Prostate gland (tissue), 2 donors: ENCODE results near the gene PACSIN1. TPM values are rescaled to one million over a fixed set of nuclear protein-coding genes. Genes with fewer than 3 reads are reported as not detected.
A peak's percentile ranks its signal among the peaks of the same experiment; 100 is the strongest.

ENCODE experiments used
- DNase-seq: peaks from one replicate; pipeline ENCODE4 v3.0.0-alpha.2; 2019; ENCODE audit warnings: low spot score
- H3K27ac ChIP-seq, 2 donors: fragments of 200-600 bp; sonication (generic); 2 replicates each; pipeline ENCODE4 v1.5.1; 2017 to 2019
- H3K27me3 ChIP-seq: fragments of 200-600 bp; sonication (generic); replicated peaks from 2 replicates; pipeline ENCODE4 v1.5.1; 2019; ENCODE audit not compliant: insufficient read depth
- H3K36me3 ChIP-seq, 2 donors: fragments of 200-600 bp; sonication (generic); 1 replicate in 1 of 2; 2 replicates in 1 of 2; pipeline versions ENCODE4 v1.5.1 to v1.8.1; 2017 to 2019
- H3K4me1 ChIP-seq: fragments of 200-600 bp; sonication (generic); replicated peaks from 2 replicates; pipeline ENCODE4 v1.5.1; 2019
- H3K4me3 ChIP-seq, 2 donors: fragments of 200-600 bp; sonication (generic); 2 replicates each; pipeline ENCODE4 v1.5.1; 2017 to 2019
- H3K9me3 ChIP-seq: fragments of 200-600 bp; sonication (generic); 2 replicates; pipeline ENCODE4 v1.5.1; 2017
- POLR2A ChIP-seq: fragments of 450-650 bp; IDR thresholded peaks from one replicate; pipeline ENCODE4 v1.6.1; 2016; ENCODE audit warnings: antibody characterized with exemption, mild to moderate bottlenecking
- POLR2AphosphoS5 ChIP-seq: sonication (generic); formaldehyde crosslinking; IDR thresholded peaks from one replicate; pipeline ENCODE4 v1.6.1; 2017; ENCODE audit warnings: antibody characterized with exemption
- whole genome bisulfite sequencing: methylation state at CpG from one replicate; pipeline ENCODE4 v1.1.5; 2018; 5-methylcytosine and 5-hydroxymethylcytosine counted together
- intact Hi-C: fragments of 100-400 bp; cut with DNase I; formaldehyde crosslinking; loops from one replicate; pipeline ENCODE4 v1.14.2; 2022
- total RNA-seq, 2 donors: library from RNA; depleted of rRNA; stranded (reverse); fragments of >200 nt; gene quantifications; one replicate each; pipeline ENCODE4 v1.1.0, GENCODE V29; 2016
- TF ChIP-seq, protein P1 (sequence below), 4 experiments: fragments of 200-600 bp in 2 of 4; fragments of 450-650 bp in 2 of 4; sonication (generic) in 2 of 4; IDR thresholded peaks; 1 replicate in 3 of 4; 2 replicates in 1 of 4; pipeline ENCODE4 v1.5.1; 2016 to 2019; ENCODE audit warnings: antibody characterized with exemption in 4 of 4, mild to moderate bottlenecking in 2 of 4, moderate library complexity in 2 of 4

Gene PACSIN1
- total RNA-seq, 2 donors from 2014 or later, result 0.32 to 0.57 TPM

DNA sequence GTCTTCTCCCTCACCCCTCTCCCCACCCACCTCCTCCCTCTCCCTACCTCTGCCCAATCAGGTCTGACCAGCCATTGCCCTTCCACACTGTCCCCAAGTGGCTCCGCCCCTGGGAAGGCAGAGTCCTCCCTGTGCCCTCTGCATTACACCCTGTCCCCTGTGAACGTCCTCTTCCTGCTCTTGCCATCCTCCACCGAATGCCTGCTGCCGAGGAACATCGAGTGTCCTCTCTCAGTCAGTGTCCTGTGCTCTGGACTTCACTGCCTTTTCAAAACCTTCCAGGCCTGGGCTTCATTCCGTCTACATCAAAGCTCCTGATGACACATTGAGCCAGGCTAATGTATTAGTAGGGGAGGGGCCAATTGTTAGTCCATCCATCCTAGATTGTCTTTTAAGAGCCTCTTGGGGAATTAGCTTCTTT is 3.3 kb upstream of the PACSIN1 start:
- intact Hi-C loops, result no loop called here
- H3K27ac ChIP-seq, result no peak overlapping the region
- H3K4me1 ChIP-seq, result peaks cover 4% of the 10 kb centered on the region
- no peaks in the 10 kb centered on the region for H3K27me3 ChIP-seq
- H3K4me3 ChIP-seq, result no peak overlapping the region
- 29% methylated on average over 6 of the region's 6 CpGs for WGBS
- H3K9me3 ChIP-seq, result no peaks in the 10 kb centered on the region
- TF ChIP-seq, protein P1, sequence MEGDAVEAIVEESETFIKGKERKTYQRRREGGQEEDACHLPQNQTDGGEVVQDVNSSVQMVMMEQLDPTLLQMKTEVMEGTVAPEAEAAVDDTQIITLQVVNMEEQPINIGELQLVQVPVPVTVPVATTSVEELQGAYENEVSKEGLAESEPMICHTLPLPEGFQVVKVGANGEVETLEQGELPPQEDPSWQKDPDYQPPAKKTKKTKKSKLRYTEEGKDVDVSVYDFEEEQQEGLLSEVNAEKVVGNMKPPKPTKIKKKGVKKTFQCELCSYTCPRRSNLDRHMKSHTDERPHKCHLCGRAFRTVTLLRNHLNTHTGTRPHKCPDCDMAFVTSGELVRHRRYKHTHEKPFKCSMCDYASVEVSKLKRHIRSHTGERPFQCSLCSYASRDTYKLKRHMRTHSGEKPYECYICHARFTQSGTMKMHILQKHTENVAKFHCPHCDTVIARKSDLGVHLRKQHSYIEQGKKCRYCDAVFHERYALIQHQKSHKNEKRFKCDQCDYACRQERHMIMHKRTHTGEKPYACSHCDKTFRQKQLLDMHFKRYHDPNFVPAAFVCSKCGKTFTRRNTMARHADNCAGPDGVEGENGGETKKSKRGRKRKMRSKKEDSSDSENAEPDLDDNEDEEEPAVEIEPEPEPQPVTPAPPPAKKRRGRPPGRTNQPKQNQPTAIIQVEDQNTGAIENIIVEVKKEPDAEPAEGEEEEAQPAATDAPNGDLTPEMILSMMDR (IDR thresholded peaks at IDR 0.05), result no peak
- TF ChIP-seq POLR2AphosphoS5 (no peak), POLR2A (no peak)
- no peaks in the 10 kb centered on the region for H3K36me3 ChIP-seq
- peak; percentile 43 for DNase-seq

DNA sequence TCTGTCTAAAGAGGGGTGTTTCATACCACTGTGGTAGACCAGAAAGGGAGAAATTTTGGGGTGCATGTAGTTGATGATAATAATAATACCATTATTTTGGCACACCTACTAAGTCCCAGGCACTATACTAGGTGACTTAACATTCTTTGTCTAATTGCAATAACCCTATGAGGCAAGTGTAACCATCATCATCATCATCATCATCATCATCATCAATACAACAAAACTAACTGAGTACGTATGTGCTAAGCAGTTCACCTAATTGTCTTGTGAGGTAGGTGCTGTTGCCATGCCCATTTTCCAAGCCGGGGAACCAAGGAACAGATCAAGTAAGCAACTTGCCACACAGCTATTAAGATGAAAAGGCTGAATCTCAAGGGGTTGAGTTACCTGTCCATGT is 2.6 kb upstream of the PACSIN1 start:
- no peak overlapping the region for H3K27ac ChIP-seq
- H3K4me3 ChIP-seq, result no peak overlapping the region
- H3K27me3 ChIP-seq, result no peaks in the 10 kb centered on the region
- H3K36me3 ChIP-seq, result no peaks in the 10 kb centered on the region
- H3K9me3 ChIP-seq, result no peaks in the 10 kb centered on the region
- TF ChIP-seq POLR2AphosphoS5 (no peak), POLR2A (no peak)
- TF ChIP-seq, protein P1 (IDR thresholded peaks at IDR 0.05), result no peak
- no peak for DNase-seq
- 86% methylated on average over 2 of the region's 2 CpGs for WGBS
- intact Hi-C loops, result no loop called here
- peaks cover 4% of the 10 kb centered on the region for H3K4me1 ChIP-seq

DNA sequence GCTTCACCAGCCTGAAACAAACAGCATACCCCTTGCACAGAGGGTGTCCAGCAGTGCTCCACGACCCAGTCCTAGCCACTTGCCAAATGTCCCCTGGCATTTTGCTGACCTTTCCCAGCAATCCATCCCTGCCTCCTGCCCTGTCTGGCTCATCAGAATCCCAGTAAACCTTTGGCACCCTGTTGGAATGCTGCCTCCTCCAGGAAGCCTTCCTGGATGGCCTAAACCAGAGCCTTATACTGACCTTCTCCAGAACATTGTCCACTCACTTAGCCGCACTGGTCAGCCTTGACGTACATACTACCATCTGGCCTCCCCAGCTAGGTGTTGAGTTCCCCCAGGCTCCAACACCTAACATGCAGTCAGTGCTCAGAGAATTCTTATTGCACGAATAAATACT is 2.0 kb upstream of the PACSIN1 start:
- peaks cover 4% of the 10 kb centered on the region for H3K4me1 ChIP-seq
- H3K9me3 ChIP-seq, result no peaks in the 10 kb centered on the region
- 70% methylated on average over 4 of the region's 4 CpGs for WGBS
- TF ChIP-seq POLR2AphosphoS5 (no peak), POLR2A (no peak)
- TF ChIP-seq, protein P1 (IDR thresholded peaks at IDR 0.05), result no peak
- H3K27ac ChIP-seq, result no peak overlapping the region
- no peak overlapping the region for H3K4me3 ChIP-seq
- no peaks in the 10 kb centered on the region for H3K36me3 ChIP-seq
- DNase-seq, result no peak
- intact Hi-C loops, result no loop called here
- H3K27me3 ChIP-seq, result no peaks in the 10 kb centered on the region

DNA sequence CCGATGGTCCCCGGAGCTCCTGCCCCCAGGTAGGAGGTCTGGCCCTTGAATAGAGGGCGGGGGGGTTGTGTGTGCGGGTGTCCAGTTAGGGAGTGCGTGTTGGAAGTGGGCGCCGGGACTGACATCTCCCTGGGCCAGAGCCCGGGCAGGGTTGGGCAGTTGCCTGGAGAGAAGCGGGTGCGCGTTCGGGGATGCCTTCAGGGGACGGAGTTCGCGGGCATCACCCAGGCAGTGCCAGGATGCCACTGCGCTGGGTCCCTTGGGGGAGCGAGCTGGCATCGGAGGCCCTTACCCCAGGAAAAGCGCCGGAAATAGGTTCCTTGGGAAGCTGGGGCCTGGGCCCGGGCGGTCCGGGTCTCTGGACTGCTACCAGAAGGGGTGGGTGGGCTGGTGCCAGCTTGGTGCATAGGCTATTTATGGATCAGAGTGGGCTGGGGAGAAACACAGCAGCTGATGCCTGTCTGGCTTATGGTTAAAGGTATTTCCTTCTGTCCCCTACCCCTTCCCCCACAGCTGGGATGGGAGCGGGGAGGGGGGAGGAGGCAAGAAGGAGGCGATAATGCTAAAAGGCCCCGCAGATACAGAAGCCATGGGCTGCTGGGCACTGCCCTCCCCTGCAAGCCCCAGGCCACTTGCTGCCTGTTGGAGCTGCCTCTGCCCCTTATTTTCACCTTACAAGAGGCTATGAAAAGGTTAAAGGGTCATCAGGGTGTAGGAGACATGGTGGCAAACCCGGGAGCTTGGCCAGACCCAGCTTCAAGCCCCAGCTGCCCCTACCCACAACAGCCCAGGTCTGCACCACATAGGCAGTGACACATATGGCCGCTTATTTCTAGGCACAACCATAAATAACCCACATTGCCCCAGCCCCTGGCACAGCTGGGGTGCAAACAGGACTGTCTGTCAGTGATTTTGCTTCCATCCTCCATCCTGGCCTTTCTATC is 638 bp downstream of the PACSIN1 start:
- WGBS, result 26% methylated on average over 28 of the region's 28 CpGs
- intact Hi-C loops, result no loop called here
- H3K27ac ChIP-seq, result no peak overlapping the region
- DNase-seq, result no peak
- no peaks in the 10 kb centered on the region for H3K36me3 ChIP-seq
- TF ChIP-seq, protein P1 (IDR thresholded peaks at IDR 0.05), result no peak
- TF ChIP-seq POLR2A (no peak), POLR2AphosphoS5 (no peak)
- peak overlapping the region; percentile 25 to 41 for H3K4me3 ChIP-seq
- H3K27me3 ChIP-seq, result no peaks in the 10 kb centered on the region
- no peaks in the 10 kb centered on the region for H3K9me3 ChIP-seq
- no peaks in the 10 kb centered on the region for H3K4me1 ChIP-seq
